Measurements from ENCODE around the gene INPP5K.
"Not testable (repeated sequence)": the region's sequence is repeated elsewhere in the genome, so short reads cannot be mapped to it uniquely, and the experiment has no call there.

The INPP5K gene

GRCh38 chr17:1516388-1517161 is at the start of gene INPP5K:
TSS of gene INPP5K (minus strand) at chr17:1516612. CDS start at chr17:1516499, 113 bp downstream.
- DNase-seq (ENCODE audit: low read depth, low spot score): peak; percentile 93

GRCh38 chr17:1565877-1566276 is 49.5 kb upstream of the INPP5K start:
- no peak overlapping the region for H3K27ac ChIP-seq
- no peak for DNase-seq (ENCODE audit: low read depth, low spot score)

More at GRCh38 chr17:1516388-1517161, at the start of gene INPP5K:
- peak within 1 kb of the TSS; percentile 78 for H3K27ac ChIP-seq

GRCh38 chr17:1563786-1564613 is 47.6 kb upstream of the INPP5K start:
- H3K27ac ChIP-seq: no peak overlapping the region
- no peak for DNase-seq (ENCODE audit: low read depth, low spot score)

- not testable (repeated sequence) for H3K27ac ChIP-seq; DNase-seq (ENCODE audit: low read depth, low spot score)
Measured at GRCh38 chr17:1563471-1563785, 47.0 kb upstream of the INPP5K start.

GRCh38 chr17:1562176-1562643 is 45.8 kb upstream of the INPP5K start:
- H3K27ac ChIP-seq: peak overlapping the region; percentile 70
- no peak for DNase-seq (ENCODE audit: low read depth, low spot score)

GRCh38 chr17:1561420-1562175 is 45.2 kb upstream of the INPP5K start:
- peak overlapping the region; percentile 70 for H3K27ac ChIP-seq
- no peak for DNase-seq (ENCODE audit: low read depth, low spot score)

GRCh38 chr17:1560858-1561355 is 44.5 kb upstream of the INPP5K start:
- H3K27ac ChIP-seq: no peak overlapping the region
- no peak for DNase-seq (ENCODE audit: low read depth, low spot score)

GRCh38 chr17:1560101-1560857 is 43.9 kb upstream of the INPP5K start:
- no peak overlapping the region for H3K27ac ChIP-seq
- no peak for DNase-seq (ENCODE audit: low read depth, low spot score)

- H3K27ac ChIP-seq: no peak overlapping the region
- no peak for DNase-seq (ENCODE audit: low read depth, low spot score)
Measured at GRCh38 chr17:1559047-1560043, 42.9 kb upstream of the INPP5K start.

- no peak overlapping the region for H3K27ac ChIP-seq
- no peak for DNase-seq (ENCODE audit: low read depth, low spot score)
Measured at GRCh38 chr17:1558401-1558800, 42.0 kb upstream of the INPP5K start.

GRCh38 chr17:1557355-1558095 is 41.1 kb upstream of the INPP5K start:
- no peak for DNase-seq (ENCODE audit: low read depth, low spot score)
- no peak overlapping the region for H3K27ac ChIP-seq

- no peak for DNase-seq (ENCODE audit: low read depth, low spot score)
- H3K27ac ChIP-seq: no peak overlapping the region
Measured at GRCh38 chr17:1555651-1556471, 39.4 kb upstream of the INPP5K start.

- DNase-seq (ENCODE audit: low read depth, low spot score): no peak
- no peak overlapping the region for H3K27ac ChIP-seq
Measured at GRCh38 chr17:1554751-1555540, 38.5 kb upstream of the INPP5K start.

- no peak overlapping the region for H3K27ac ChIP-seq
- no peak for DNase-seq (ENCODE audit: low read depth, low spot score)
Measured at GRCh38 chr17:1553354-1554266, 37.2 kb upstream of the INPP5K start.

- no peak for DNase-seq (ENCODE audit: low read depth, low spot score)
- H3K27ac ChIP-seq: no peak overlapping the region
Measured at GRCh38 chr17:1552932-1553331, 36.5 kb upstream of the INPP5K start.
